Adipocyte (in vitro differentiated cells): Measurements from ENCODE around the gene WNT9B.
A peak's percentile ranks its signal among the peaks of the same experiment; 100 is the strongest.
"Not testable (repeated sequence)": the region's sequence is repeated elsewhere in the genome, so short reads cannot be mapped to it uniquely, and the experiment has no call there.

Experiments
- DNase-seq: peaks from one replicate; pipeline ENCODE4 v3.0.0-alpha.2; 2015; ENCODE audit warnings: low read depth
- H3K27me3 ChIP-seq: replicated peaks from 2 replicates; pipeline ENCODE4 v1.7.0; 2013; ENCODE audit warnings: mild to moderate bottlenecking, low read length, moderate library complexity; ENCODE audit not compliant: control insufficient read depth, insufficient read depth
- H3K36me3 ChIP-seq: 2 replicates; pipeline ENCODE4 v1.7.0; 2013; ENCODE audit warnings: low read length, mild to moderate bottlenecking, moderate library complexity; ENCODE audit not compliant: control insufficient read depth, insufficient read depth, severe bottlenecking
- H3K4me1 ChIP-seq: 2 replicates; pipeline ENCODE4 v1.7.0; 2013; ENCODE audit warnings: mild to moderate bottlenecking, low read length, moderate library complexity; ENCODE audit not compliant: control insufficient read depth, insufficient read depth
- H3K4me3 ChIP-seq: 2 replicates; pipeline ENCODE4 v1.7.0; 2013; ENCODE audit warnings: mild to moderate bottlenecking, low read length, moderate library complexity
- H3K9ac ChIP-seq: 2 replicates; pipeline ENCODE4 v1.7.0; 2013; ENCODE audit warnings: mild to moderate bottlenecking, low read length, moderate library complexity
- H3K9me3 ChIP-seq: 2 replicates; pipeline ENCODE4 v1.7.0; 2013; ENCODE audit warnings: mild to moderate bottlenecking, low read length, moderate library complexity; ENCODE audit not compliant: control insufficient read depth

WNT9B gene

DNA sequence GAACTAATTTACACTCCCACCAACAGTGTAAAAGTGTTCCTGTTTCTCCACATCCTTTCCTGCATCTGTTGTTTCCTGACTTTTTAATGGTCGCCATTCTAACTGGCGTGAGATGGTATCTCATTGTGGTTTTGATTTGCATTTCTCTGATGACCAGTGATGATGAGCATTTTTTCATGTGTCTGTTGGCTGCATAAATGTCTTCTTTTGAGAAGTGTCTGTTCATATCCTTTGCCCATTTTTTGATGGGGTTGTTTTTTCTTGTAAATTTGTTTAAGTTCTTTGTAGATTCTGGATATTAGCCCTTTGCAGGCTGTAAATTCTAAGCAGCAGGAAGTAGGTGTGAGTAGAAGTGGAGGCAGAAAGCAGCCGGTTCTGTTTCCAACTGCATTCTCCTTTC is 10.8 kb upstream of the WNT9B start:
- H3K9ac ChIP-seq, DNase-seq, H3K36me3 ChIP-seq, H3K9me3 ChIP-seq, H3K4me3 ChIP-seq: not testable (repeated sequence)
- peaks cover 25% of the 10 kb centered on the region for H3K27me3 ChIP-seq
- H3K4me1 ChIP-seq, result peaks cover 11% of the 10 kb centered on the region

GRCh38 chr17:46841561-46842379 is 9.6 kb upstream of the WNT9B start:
- H3K27me3 ChIP-seq, result peaks cover 32% of the 10 kb centered on the region
- peak; percentile 55 for DNase-seq
- peak overlapping the region; percentile 67 for H3K4me3 ChIP-seq
- peaks cover 5% of the 10 kb centered on the region for H3K4me1 ChIP-seq
- H3K36me3 ChIP-seq, result no peaks in the 10 kb centered on the region
- no peak overlapping the region for H3K9ac ChIP-seq
- peaks cover 8% of the 10 kb centered on the region for H3K9me3 ChIP-seq

DNA sequence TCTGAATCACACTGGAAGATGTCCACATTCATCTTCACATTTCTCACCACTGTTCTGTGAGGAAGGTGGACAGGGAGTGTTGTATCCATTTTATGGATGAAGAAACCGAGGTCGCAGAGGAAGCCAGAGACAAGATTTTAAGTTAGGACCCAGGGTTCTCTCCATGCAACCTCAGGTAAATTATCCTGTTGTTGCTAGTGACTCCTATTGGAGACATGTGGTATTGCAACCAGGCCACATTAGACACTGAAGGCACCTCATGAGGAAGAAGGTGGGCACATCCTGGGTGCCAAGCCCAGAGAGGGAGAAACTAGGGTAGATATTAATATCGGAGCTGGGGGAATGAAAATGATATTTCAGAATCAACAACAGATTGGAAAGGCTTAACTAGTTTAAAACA is 8.5 kb upstream of the WNT9B start:
- Histone ChIP-seq H3K27me3 (peaks cover 40% of the 10 kb centered on the region), H3K9me3 (peaks cover 8% of the 10 kb centered on the region), H3K9ac (no peak overlapping the region), H3K4me1 (peaks cover 5% of the 10 kb centered on the region), H3K4me3 (no peak overlapping the region), H3K36me3 (no peaks in the 10 kb centered on the region)
- no peak for DNase-seq

- Histone ChIP-seq H3K9me3 (peaks cover 8% of the 10 kb centered on the region), H3K4me1 (no peaks in the 10 kb centered on the region), H3K9ac (no peak overlapping the region), H3K36me3 (no peaks in the 10 kb centered on the region), H3K27me3 (peaks cover 66% of the 10 kb centered on the region), H3K4me3 (no peak overlapping the region)
- DNase-seq, result no peak
Observed at GRCh38 chr17:46847204-46848191, 3.9 kb upstream of the WNT9B start.

DNA sequence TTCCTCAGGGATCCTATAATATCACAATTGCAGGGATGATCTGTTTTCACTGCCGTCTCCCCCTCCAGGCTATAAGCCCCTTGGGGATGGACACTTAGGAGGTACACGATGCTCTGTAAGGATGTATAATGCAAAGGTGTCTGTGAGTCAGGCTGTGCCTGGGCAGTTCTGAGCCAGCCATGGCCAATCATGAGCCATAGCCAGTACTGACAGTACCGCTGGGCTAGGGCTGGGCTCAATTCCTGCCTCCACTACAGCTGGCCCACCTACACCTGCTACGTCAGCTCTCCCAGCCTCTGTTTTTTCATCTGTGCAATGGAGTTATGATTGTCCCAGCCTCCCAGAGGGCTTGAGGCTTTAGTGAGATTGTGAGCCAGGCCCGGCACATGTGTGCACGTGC is 2.8 kb upstream of the WNT9B start:
- Histone ChIP-seq H3K27me3 (peaks cover 66% of the 10 kb centered on the region), H3K4me1 (no peaks in the 10 kb centered on the region), H3K9ac (no peak overlapping the region), H3K4me3 (no peak overlapping the region), H3K36me3 (no peaks in the 10 kb centered on the region), H3K9me3 (no peaks in the 10 kb centered on the region)
- DNase-seq, result no peak

DNA sequence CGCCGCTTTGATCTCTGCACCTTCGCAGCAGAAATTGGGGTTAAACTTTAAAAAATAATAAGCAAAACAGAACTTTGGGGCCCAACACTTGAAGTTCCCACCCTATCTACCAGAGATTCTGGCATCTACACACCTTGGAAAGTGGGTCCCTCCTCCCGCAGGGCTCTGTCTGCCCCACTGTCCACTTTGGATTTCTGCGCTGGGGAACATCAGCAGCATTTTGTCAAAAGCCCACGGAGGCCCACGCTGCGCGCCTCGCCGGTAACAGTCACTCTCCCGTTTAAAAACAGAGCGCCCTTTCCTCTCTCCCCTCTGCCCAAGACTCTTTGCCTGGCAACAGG is 725 bp upstream of the WNT9B start:
- no peak overlapping the region for H3K9ac ChIP-seq
- DNase-seq, result no peak
- no peaks in the 10 kb centered on the region for H3K9me3 ChIP-seq
- no peaks in the 10 kb centered on the region for H3K36me3 ChIP-seq
- no peak overlapping the region for H3K4me3 ChIP-seq
- H3K4me1 ChIP-seq, result no peaks in the 10 kb centered on the region
- peaks cover 54% of the 10 kb centered on the region for H3K27me3 ChIP-seq

GRCh38 chr17:46853896-46854444 is 2.6 kb downstream of the WNT9B start:
- H3K9ac ChIP-seq, result no peak overlapping the region
- peaks cover 33% of the 10 kb centered on the region for H3K27me3 ChIP-seq

DNA sequence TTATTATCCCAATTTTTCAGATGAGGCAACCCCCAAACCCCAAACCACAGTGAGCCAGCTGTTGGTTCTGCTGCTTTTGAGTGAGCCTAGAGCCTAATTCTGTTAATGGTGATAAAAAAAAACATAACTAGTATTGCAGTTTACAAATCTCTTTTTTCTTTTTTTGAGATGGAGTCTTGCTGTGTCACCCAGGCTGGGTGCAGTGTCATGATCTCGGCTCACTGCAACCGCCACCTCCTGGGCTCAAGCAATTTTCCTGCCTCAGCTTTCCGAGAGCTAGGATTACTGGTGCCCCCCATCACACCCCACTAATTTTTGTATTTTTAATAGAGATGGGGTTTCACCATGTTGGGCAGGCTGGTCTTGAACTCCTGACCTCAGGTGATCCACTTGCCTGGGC is 3.1 kb downstream of the WNT9B start:
- H3K4me3 ChIP-seq, result no peak overlapping the region
- H3K9ac ChIP-seq, result no peak overlapping the region
- no peaks in the 10 kb centered on the region for H3K4me1 ChIP-seq
- DNase-seq, result no peak
- H3K27me3 ChIP-seq, result peaks cover 27% of the 10 kb centered on the region
- H3K9me3 ChIP-seq, result no peaks in the 10 kb centered on the region
- H3K36me3 ChIP-seq, result no peaks in the 10 kb centered on the region

More at GRCh38 chr17:46853896-46854444, 2.6 kb downstream of the WNT9B start:
- no peaks in the 10 kb centered on the region for H3K4me1 ChIP-seq
- DNase-seq, result peak; percentile 52
- no peaks in the 10 kb centered on the region for H3K36me3 ChIP-seq
- H3K4me3 ChIP-seq, result no peak overlapping the region
- no peaks in the 10 kb centered on the region for H3K9me3 ChIP-seq

DNA sequence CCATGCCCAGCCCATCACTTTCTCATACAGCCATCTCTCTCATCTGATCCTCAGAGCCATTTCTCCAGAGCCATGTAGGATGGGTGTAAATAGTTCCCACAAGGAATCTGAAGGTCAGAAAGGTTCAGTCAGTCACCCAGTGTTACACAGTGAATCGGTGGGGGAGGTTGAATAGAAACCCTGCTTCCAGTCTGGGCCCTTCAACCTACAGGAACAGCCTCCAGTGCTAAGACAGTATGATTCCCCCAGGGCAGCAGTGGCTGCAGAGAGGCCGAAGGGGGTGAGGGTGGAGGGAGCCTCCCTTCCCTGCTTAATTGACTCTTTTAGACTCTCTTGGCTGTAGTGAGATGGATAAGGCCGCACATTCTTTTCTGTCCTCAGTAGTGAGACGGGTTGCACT is 3.6 kb downstream of the WNT9B start:
- H3K4me3 ChIP-seq, result no peak overlapping the region
- no peak overlapping the region for H3K9ac ChIP-seq
- DNase-seq, result no peak
- H3K9me3 ChIP-seq, result no peaks in the 10 kb centered on the region
- H3K27me3 ChIP-seq, result peaks cover 23% of the 10 kb centered on the region
- H3K36me3 ChIP-seq, result no peaks in the 10 kb centered on the region
- no peaks in the 10 kb centered on the region for H3K4me1 ChIP-seq

GRCh38 chr17:46857600-46857999 is 6.2 kb downstream of the WNT9B start:
- Histone ChIP-seq H3K9me3 (no peaks in the 10 kb centered on the region), H3K4me1 (no peaks in the 10 kb centered on the region), H3K36me3 (no peaks in the 10 kb centered on the region), H3K4me3 (no peak overlapping the region), H3K27me3 (peaks cover 5% of the 10 kb centered on the region), H3K9ac (no peak overlapping the region)
- no peak for DNase-seq

DNA sequence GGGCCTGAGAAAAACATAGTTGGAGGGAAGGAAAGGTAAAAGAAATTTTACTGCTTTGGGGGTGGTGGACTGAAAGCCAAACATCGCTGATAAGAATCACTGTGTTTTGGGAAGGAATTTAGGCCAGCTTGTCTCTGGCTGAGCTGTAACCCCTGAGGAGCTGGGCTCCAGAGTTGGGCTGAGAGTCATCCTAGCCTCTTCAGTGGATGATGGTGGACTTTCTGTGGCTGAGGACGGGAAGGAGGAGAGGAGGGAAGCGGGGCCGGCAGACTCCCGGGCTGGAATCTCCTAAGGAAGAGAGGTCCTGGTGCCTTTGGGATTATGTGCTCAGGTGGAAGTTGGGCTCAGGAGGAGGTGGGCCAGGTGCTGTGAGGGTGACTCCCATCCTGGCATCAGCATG is 8.6 kb downstream of the WNT9B start:
- H3K9ac ChIP-seq, result no peak overlapping the region
- no peaks in the 10 kb centered on the region for H3K4me1 ChIP-seq
- no peak overlapping the region for H3K4me3 ChIP-seq
- peaks cover 1% of the 10 kb centered on the region for H3K9me3 ChIP-seq
- peaks cover 26% of the 10 kb centered on the region for H3K27me3 ChIP-seq
- H3K36me3 ChIP-seq, result no peaks in the 10 kb centered on the region
- no peak for DNase-seq
